Astrocyte of the hippocampus (primary cell): ENCODE measurements around the gene TTLL11.
A peak's percentile ranks its signal among the peaks of the same experiment; 100 is the strongest.

Source experiments
- DNase-seq: peaks from one replicate; pipeline ENCODE4 v3.0.0; 2011; ENCODE audit warnings: low read depth, low spot score

Gene TTLL11

GRCh38 chr9:121883281-121884056 lies 209.6 kb downstream of the TTLL11 start:
- peak; percentile 62 for DNase-seq

DNA sequence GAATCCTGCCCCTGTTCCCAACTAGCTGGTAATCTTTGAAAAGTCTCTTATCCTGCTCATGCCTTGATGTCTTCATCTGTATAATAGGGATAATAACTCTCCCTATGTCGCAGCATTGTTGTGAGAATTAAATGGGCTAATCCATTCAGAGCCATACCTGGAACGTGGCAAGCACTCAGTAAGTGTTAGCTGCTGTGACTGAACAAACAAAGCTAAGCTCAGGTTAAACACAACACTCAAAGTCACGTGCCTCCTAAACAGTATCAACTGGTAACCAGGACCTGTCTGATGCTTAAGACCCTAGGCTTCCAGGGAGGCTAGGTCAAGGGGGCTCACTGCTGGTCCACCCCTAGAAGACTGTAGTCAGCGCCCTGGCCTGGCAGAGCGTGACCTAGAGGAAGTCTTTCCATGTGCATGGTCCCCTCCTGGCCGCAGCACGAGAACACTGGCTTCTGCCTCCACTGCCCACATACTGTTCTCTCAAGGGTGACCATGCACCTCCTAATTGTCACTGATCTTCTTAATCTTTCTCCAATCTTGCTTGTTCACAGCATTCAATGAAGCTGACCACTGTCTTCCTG lies 211.1 kb downstream of the TTLL11 start:
- no peak for DNase-seq

- DNase-seq, result no peak
These were observed 212.7 kb downstream of the TTLL11 start for GRCh38 chr9:121880343-121880898.

GRCh38 chr9:121878271-121878822 lies 214.8 kb downstream of the TTLL11 start:
- DNase-seq, result no peak

DNA sequence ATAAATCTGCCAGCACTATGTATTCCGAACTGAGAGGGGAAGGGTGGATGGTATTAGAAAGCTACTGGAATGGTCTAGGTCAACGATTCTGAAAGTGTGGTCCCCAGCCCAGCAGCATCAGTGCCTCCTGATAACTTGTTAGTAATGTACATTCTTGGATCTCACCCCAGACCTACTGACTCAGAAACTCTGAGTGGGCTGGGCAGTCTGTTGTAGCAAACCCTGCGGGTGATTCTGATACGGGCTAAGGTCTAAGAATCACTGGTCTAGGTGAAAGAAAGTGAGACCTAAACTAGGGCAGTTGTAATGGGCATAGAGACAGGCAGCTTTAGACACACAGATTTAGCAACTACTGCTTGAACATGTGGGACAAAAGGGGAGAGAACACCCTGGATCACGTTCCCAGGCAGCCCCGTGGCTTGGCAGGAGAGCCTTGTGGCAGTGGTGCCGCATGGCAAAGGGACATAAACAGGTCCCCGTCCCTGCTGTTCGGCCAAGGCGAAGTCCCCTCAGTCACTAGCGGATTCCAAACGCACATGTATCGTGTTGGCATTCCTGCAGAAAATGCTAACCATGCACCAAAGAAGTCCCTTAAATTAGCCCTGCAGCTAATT lies 216.3 kb downstream of the TTLL11 start:
- DNase-seq, result peak; percentile 83

DNA sequence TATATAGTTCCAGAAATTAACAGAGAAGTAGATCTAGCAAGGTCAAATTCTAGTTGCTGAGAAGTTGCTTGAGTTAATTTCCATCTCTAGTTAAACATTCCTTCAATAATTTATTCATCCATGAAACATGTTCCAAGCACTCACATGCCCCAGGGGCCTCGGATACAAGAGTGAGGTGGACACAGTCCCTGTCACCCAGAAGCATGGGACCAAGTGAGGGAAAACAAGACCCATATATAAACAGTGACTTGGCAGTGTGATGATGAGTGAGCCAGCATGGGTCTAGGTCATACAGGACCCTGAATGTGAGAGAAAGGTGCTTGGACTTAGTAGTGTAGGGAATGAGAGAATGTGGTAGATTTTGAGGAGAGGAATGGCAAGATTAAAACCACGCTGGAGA lies 216.9 kb downstream of the TTLL11 start:
- DNase-seq, result no peak

DNA sequence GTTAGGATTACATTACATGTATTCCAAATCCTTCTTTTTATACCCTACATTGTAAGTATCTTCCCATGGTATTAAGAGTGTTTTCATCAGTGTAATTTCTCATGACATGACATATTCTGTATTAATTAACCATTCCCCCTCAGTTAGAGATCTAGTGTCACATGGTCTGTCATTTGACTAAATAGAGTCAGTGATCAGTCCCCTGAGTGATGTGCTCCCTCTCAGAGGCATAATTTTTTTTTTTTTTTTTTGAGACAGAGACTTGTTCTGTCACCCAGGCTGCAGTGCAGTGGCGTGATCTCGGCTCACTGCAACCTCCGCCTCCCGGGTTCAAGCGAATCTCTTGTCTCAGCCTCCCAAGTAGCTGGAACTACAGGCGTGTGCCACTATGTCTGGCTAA lies 218.6 kb downstream of the TTLL11 start:
- DNase-seq, result no peak

DNA sequence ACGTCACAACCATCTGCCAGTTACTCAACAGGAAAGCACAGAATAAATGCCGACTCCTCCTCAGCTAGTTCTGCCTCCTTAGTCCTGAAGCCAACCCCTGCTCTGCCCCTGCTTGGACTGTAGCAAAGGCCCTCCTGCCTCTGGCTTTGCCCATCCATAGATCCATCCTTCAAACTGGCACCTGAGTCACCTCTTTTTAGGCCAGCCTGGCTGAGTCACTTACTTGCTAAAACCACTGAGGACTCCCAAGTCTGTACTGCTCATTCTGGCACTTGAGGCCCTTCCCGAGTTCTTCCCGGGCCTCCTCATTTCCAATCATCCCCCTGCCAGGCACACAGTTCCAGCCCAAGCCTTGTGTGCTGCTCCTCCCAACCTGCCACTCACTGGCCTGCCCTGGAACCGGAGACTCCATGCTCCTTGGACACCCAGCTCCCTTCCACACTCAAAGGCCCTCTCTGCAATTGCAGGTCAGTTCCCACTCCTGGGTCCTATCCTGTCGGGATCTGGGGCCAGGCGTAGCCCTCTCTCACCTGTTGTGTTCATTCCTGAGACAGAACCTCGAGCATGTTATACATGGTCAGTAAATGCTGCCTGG lies 221.6 kb downstream of the TTLL11 start:
- peak; percentile 64 for DNase-seq

DNA sequence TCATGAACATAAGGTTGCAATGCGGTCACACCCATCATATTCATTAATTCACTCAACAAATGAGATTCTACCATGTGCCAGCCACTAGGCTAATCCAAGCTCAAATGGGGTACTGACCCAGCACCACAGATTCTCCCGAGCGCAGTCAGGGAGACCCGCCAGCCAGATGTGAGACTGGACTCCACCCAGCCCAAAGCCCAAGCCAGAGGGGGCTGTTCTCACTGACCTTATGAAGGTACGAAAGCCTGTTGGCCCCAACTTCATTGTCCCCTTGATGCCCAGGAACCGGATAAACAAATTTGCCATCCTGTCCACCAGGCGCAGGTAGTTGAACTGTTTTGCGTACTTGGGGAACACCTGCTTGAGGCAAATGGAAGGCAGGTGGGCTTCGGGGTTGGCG lies 222.8 kb downstream of the TTLL11 start:
- DNase-seq, result no peak

- DNase-seq, result no peak
These were observed 224.5 kb downstream of the TTLL11 start for GRCh38 chr9:121868626-121869025.

- no peak for DNase-seq
These were observed 226.2 kb downstream of the TTLL11 start for GRCh38 chr9:121866927-121867326.

DNA sequence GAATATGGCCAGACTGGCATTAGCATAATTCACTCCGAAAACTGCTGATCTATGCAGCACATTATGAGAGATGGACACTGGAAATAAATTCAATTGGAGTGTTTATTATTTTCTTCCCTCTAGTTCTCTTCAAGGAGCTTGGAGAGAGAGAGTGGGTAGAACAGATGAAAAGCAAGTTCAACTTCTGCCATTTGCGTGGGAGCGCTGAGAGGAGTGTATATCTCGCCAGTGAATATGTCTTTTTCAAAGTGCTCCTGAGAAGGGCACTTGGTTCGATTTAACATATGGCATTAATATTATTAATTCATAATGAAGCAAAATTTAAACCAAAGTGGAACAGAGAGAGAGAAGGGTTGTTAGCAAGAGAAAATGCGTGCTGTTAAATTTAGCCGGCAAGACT lies 227.2 kb downstream of the TTLL11 start:
- no peak for DNase-seq

GRCh38 chr9:121865060-121865459 lies 228.0 kb downstream of the TTLL11 start:
- no peak for DNase-seq

DNA sequence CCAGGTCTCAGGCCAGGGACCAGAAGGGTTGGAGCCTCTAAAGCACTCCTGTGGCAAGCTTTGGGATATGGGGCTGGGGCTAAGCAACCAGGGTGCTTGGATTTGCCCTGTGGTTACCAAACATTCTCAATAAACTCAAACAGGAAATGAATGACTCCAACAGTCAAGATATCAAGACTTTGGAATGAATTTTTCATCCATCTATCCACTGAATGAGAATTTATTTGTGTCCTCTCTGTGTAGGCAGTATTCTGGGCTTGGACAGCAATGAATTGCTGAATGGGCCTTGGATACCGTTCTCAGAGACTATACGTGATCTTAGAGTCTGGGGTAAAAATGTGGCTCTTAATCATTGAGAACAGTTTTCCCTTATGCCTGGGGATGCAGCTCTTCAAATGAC lies 229.2 kb downstream of the TTLL11 start:
- no peak for DNase-seq

DNA sequence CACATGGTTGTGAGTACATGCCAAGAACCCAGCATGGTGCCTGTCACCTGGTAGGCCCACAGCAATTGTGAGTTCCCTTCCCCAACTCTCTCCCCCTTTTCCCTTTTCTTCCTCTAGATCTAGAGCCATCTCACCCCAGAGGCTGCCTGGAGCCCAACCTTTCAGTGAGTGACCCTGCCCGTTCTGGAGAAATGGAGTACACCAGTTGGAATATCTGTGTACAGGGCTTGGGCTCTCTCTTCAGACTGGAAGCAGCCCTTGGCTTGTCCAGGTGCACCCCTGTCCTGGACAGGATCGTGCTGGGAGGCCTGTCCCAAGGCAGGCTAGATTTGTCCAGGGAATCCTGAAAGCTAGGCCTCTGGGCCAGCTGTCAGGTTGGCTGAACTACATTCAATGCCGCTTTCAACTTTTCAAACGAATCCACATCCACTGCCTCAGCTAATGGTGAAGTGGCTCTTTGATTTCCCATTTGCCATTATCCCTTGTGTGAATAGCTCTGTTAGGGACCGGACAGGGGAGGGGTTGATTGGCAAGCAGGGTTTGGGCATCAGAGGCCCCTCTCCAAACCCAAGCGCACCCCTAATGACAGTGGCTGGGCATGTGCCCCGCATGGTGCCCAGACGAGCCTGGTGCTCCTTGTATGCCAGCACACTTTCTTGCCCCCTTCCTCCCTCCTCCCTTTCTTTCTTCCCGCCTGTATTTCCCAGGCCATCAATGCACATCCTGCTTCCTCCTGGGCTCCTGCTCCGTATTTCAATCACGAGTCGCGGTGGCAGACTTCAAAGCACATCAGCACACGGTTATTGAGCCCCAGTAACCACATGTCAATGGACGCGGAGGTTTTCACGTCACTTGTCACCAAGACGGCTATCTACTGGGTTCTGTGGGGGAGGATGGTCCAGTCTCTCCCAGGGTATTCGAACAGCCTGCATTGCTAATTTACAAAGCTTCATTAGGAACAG lies 230.5 kb downstream of the TTLL11 start:
- no peak for DNase-seq

GRCh38 chr9:121861501-121862180 lies 231.5 kb downstream of the TTLL11 start:
- no peak for DNase-seq

- peak; percentile 95 for DNase-seq
These were observed 232.4 kb downstream of the TTLL11 start for GRCh38 chr9:121860744-121861143.

- no peak for DNase-seq
These were observed 232.9 kb downstream of the TTLL11 start for GRCh38 chr9:121860213-121860612.

DNA sequence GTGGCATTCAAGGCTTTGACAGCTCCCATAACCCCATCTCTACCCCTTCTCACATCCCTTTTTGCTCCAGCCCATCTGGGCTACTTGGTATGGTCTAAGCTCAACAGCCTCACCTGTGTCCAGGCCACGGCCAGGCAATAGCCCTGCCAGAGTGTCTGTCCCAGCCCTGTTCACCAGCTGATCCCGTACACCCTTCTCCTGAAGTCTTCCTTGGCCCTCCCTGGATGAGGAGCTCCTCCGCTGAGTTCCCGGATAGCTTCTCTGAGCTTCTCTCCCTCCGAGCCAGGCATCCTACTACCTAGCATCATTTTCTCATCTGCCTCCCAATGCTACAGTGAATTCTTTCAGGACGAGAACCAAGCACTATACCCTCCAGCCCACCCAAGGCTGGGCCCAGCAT lies 233.5 kb downstream of the TTLL11 start:
- no peak for DNase-seq

GRCh38 chr9:121858788-121859187 lies 234.3 kb downstream of the TTLL11 start:
- no peak for DNase-seq
